Measurements from ENCODE around the gene DOCK3. TPM values are rescaled to one million over a fixed set of nuclear protein-coding genes. Genes with fewer than 3 reads are reported as not detected.
"Not testable (repeated sequence)": the region's sequence is repeated elsewhere in the genome, so short reads cannot be mapped to it uniquely, and the experiment has no call there.

Gene DOCK3
- total RNA-seq, 1 experiment from 2014 or later = 0.47 TPM

GRCh38 chr3:50972029-50972428 is 297.3 kb downstream of the DOCK3 start:
- no peaks in the 10 kb centered on the region for H3K36me3 ChIP-seq (ENCODE audit: insufficient read depth, low read length, poor library complexity, severe bottlenecking)
- intact Hi-C loops (cut with micrococcal nuclease; ENCODE audit: unreplicated experiment) = no loop called here
- H3K27ac ChIP-seq (ENCODE audit: low read depth, low read length, poor library complexity, severe bottlenecking) = no peak overlapping the region
- no peak overlapping the region for H3K4me3 ChIP-seq (ENCODE audit: low read depth, low read length, poor library complexity, severe bottlenecking)
- H3K9me3 ChIP-seq (ENCODE audit: low read depth, low read length, poor library complexity, severe bottlenecking) = no peaks in the 10 kb centered on the region
- POLR2A ChIA-PET (ENCODE audit: low non-redundant PET) = no interaction called here
- TF ChIP-seq EZH2 (IDR thresholded peaks at IDR 0.05; ENCODE audit: borderline replicate concordance, low read depth, low read length, poor library complexity, severe bottlenecking) (no peak), CTCF (conservative IDR thresholded peaks at IDR 0.05; ENCODE audit: low read depth, low read length) (no peak)
- CTCF ChIA-PET = interaction anchor here (0.6 kb wide), 1 partner anchor 400 kb away, joined by 3 read pairs; no protein-coding TSS in a partner anchor
- H3K4me1 ChIP-seq (ENCODE audit: insufficient read depth, low read length, poor library complexity, severe bottlenecking) = no peaks in the 10 kb centered on the region
- no peaks in the 10 kb centered on the region for H3K27me3 ChIP-seq (replicated peaks; ENCODE audit: insufficient read depth, low read depth, low read length, poor library complexity)
- DNase-seq (ENCODE audit: low spot score) = no peak
- BruUV-seq (replicated peaks) = no TSS peak

GRCh38 chr3:50978586-50978985 is 303.9 kb downstream of the DOCK3 start:
- H3K27ac ChIP-seq (ENCODE audit: low read depth, low read length, poor library complexity, severe bottlenecking); DNase-seq (ENCODE audit: low spot score); POLR2A ChIA-PET (ENCODE audit: low non-redundant PET); H3K27me3 ChIP-seq (replicated peaks; ENCODE audit: insufficient read depth, low read depth, low read length, poor library complexity); H3K4me1 ChIP-seq (ENCODE audit: insufficient read depth, low read length, poor library complexity, severe bottlenecking); H3K36me3 ChIP-seq (ENCODE audit: insufficient read depth, low read length, poor library complexity, severe bottlenecking); intact Hi-C loops (cut with micrococcal nuclease; ENCODE audit: unreplicated experiment); H3K4me3 ChIP-seq (ENCODE audit: low read depth, low read length, poor library complexity, severe bottlenecking); CTCF ChIA-PET; H3K9me3 ChIP-seq (ENCODE audit: low read depth, low read length, poor library complexity, severe bottlenecking); BruUV-seq (replicated peaks): not testable (repeated sequence)

- intact Hi-C loops (cut with micrococcal nuclease; ENCODE audit: unreplicated experiment) = no loop called here
- POLR2A ChIA-PET (ENCODE audit: low non-redundant PET) = no interaction called here
- CTCF ChIA-PET = no interaction called here
- no peaks in the 10 kb centered on the region for H3K27me3 ChIP-seq (replicated peaks; ENCODE audit: insufficient read depth, low read depth, low read length, poor library complexity)
- H3K36me3 ChIP-seq (ENCODE audit: insufficient read depth, low read length, poor library complexity, severe bottlenecking) = no peaks in the 10 kb centered on the region
- DNase-seq (ENCODE audit: low spot score) = peak; percentile 1
- no peak overlapping the region for H3K4me3 ChIP-seq (ENCODE audit: low read depth, low read length, poor library complexity, severe bottlenecking)
- 0 out of 2 replicates have a peak, but pooled peaks have one; percentile 32 for TF ChIP-seq CTCF (conservative IDR thresholded peaks at IDR 0.05; ENCODE audit: low read depth, low read length)
- no peak for TF ChIP-seq EZH2 (IDR thresholded peaks at IDR 0.05; ENCODE audit: borderline replicate concordance, low read depth, low read length, poor library complexity, severe bottlenecking)
- no TSS peak for BruUV-seq (replicated peaks)
- H3K9me3 ChIP-seq (ENCODE audit: low read depth, low read length, poor library complexity, severe bottlenecking) = no peaks in the 10 kb centered on the region
- H3K27ac ChIP-seq (ENCODE audit: low read depth, low read length, poor library complexity, severe bottlenecking) = no peak overlapping the region
- no peaks in the 10 kb centered on the region for H3K4me1 ChIP-seq (ENCODE audit: insufficient read depth, low read length, poor library complexity, severe bottlenecking)
Observed at GRCh38 chr3:50978991-50979667, 304.4 kb downstream of the DOCK3 start.
